Tibial artery (tissue), 4 donors: ENCODE data around the gene EMILIN1.
A peak's percentile ranks its signal among the peaks of the same experiment; 100 is the strongest.
"Not testable (repeated sequence)": the region's sequence is repeated elsewhere in the genome, so short reads cannot be mapped to it uniquely, and the experiment has no call there.

Experiments
- DNase-seq, 2 donors: peaks; one replicate each; pipeline ENCODE4 v3.0.0-alpha.2; 2019
- H3K27ac ChIP-seq, 2 donors: fragments of 200-600 bp; sonication (generic) in 1 of 2; 1 replicate in 1 of 2; 2 replicates in 1 of 2; pipeline ENCODE4 v1.5.1; 2018 to 2019; ENCODE audit warnings: mild to moderate bottlenecking in 1 of 2
- H3K27me3 ChIP-seq, 2 donors: fragments of 200-600 bp; sonication (generic) in 1 of 2; one replicate each; pipeline versions ENCODE4 v1.5.1 to v1.6.0; 2016 to 2019
- H3K36me3 ChIP-seq, 3 donors: fragments of 200-600 bp; sonication (generic) in 2 of 3; one replicate each; pipeline ENCODE4 v1.5.1; 2016 to 2019; ENCODE audit warnings: mild to moderate bottlenecking in 2 of 3
- H3K4me1 ChIP-seq, 4 donors: fragments of 200-600 bp; sonication (generic) in 2 of 4; 1 replicate in 3 of 4; 2 replicates in 1 of 4; pipeline ENCODE4 v1.5.1; 2016 to 2019
- H3K4me3 ChIP-seq, 2 donors: fragments of 200-600 bp; sonication (generic) in 1 of 2; 1 replicate in 1 of 2; 2 replicates in 1 of 2; pipeline ENCODE4 v1.5.1; 2018 to 2019; ENCODE audit warnings: mild to moderate bottlenecking in 2 of 2
- H3K9me3 ChIP-seq, 3 donors: fragments of 200-600 bp; sonication (generic) in 1 of 3; one replicate each; pipeline ENCODE4 v1.5.1; 2016 to 2019
- intact Hi-C: fragments of 100-400 bp; cut with DNase I; formaldehyde crosslinking; loops from one replicate; pipeline ENCODE4 v1.15.0; 2023; ENCODE audit warnings: low total_unique reads
- TF ChIP-seq, protein P1 (sequence below), 2 experiments: fragments of 200-600 bp in 1 of 2; fragments of 450-650 bp in 1 of 2; IDR thresholded peaks; one replicate each; pipeline ENCODE4 v1.5.1; 2017 to 2019; ENCODE audit warnings: antibody characterized with exemption in 2 of 2, mild to moderate bottlenecking in 1 of 2, moderate library complexity in 1 of 2

Gene EMILIN1

GRCh38 chr2:27109083-27109482, 30.7 kb downstream of the EMILIN1 start:
- Histone ChIP-seq H3K4me3 (no peak overlapping the region), H3K9me3 (no peaks in the 10 kb centered on the region), H3K27ac (no peak overlapping the region), H3K4me1 (no peaks in the 10 kb centered on the region), H3K27me3 (peaks cover 0 to 22% of the 10 kb centered on the region in 2 donors), H3K36me3 (no peaks in the 10 kb centered on the region)
- DNase-seq = no peak
- TF ChIP-seq, protein P1, sequence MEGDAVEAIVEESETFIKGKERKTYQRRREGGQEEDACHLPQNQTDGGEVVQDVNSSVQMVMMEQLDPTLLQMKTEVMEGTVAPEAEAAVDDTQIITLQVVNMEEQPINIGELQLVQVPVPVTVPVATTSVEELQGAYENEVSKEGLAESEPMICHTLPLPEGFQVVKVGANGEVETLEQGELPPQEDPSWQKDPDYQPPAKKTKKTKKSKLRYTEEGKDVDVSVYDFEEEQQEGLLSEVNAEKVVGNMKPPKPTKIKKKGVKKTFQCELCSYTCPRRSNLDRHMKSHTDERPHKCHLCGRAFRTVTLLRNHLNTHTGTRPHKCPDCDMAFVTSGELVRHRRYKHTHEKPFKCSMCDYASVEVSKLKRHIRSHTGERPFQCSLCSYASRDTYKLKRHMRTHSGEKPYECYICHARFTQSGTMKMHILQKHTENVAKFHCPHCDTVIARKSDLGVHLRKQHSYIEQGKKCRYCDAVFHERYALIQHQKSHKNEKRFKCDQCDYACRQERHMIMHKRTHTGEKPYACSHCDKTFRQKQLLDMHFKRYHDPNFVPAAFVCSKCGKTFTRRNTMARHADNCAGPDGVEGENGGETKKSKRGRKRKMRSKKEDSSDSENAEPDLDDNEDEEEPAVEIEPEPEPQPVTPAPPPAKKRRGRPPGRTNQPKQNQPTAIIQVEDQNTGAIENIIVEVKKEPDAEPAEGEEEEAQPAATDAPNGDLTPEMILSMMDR (IDR thresholded peaks at IDR 0.05) = no peak
- intact Hi-C loops = no loop called here

DNA sequence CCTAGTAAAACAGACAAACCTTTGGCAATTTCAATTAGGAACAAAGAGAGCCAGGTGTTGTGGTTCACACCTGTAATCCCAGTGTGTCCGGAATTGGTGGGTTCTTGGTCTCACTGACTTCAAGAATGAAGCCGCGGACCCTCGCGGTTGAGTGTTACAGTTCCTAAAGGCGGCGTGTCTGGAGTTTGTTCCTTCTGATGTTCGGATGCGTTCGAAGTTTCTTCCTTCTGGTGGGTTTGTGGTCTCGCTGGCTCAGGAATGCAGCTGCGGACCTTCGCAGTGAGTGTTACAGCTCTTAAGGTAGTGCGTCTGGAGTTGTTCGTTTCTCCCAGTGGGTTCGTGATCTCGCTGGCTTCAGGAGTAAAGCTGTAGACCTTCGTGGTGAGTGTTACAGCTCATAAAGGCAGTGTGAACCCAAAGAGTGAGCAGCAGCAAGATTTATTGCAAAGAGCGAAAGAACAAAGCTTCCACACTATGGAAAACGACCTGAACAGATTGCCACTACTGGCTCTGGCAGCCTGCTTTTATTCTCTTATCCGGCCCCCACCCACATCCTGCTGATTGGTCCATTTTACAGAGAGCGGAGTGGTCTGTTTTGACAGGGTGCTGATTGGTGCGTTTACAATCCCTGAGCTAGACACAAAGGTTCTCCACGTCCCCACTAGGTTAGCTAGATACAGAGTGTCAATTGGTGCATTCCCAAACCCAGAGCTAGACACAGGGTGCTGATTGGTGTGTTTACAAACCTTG, 32.4 kb downstream of the EMILIN1 start:
- H3K36me3 ChIP-seq, H3K4me3 ChIP-seq, intact Hi-C loops, H3K9me3 ChIP-seq, DNase-seq, H3K4me1 ChIP-seq, H3K27ac ChIP-seq: not testable (repeated sequence)
- peaks cover 0 to 10% of the 10 kb centered on the region in 2 donors for H3K27me3 ChIP-seq

GRCh38 chr2:27111392-27112078, 33.1 kb downstream of the EMILIN1 start:
- intact Hi-C loops, H3K9me3 ChIP-seq, DNase-seq, H3K36me3 ChIP-seq, H3K27me3 ChIP-seq, H3K27ac ChIP-seq, H3K4me3 ChIP-seq, H3K4me1 ChIP-seq: not testable (repeated sequence)

DNA sequence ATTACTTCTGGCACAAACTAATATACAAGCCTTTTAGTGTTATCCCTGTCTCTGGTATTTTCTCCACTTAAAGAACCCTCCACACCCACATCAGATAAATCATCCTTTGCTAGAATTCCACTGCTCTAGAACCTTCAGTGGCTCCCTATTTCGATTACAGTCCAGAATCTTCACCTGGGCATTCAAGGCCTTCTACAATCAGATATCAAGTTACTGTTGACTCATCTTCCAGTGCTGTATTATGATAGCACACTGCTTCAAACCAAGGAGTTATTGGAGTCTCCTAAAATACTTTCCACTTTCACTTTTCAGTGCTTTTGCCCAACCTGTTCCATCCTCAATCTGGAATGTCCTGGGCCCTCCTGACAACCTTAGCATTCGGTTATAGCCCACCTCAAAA, 37.1 kb downstream of the EMILIN1 start:
- peaks cover 0 to 14% (median 11%) of the 10 kb centered on the region in 4 donors for H3K4me1 ChIP-seq
- no peaks in the 10 kb centered on the region for H3K36me3 ChIP-seq
- H3K27ac ChIP-seq = no peak overlapping the region
- H3K27me3 ChIP-seq = peaks cover 0 to 34% of the 10 kb centered on the region in 2 donors
- no peak overlapping the region for H3K4me3 ChIP-seq
- intact Hi-C loops = no loop called here
- TF ChIP-seq, protein P1 (IDR thresholded peaks at IDR 0.05) = no peak
- H3K9me3 ChIP-seq = no peaks in the 10 kb centered on the region
- no peak for DNase-seq

DNA sequence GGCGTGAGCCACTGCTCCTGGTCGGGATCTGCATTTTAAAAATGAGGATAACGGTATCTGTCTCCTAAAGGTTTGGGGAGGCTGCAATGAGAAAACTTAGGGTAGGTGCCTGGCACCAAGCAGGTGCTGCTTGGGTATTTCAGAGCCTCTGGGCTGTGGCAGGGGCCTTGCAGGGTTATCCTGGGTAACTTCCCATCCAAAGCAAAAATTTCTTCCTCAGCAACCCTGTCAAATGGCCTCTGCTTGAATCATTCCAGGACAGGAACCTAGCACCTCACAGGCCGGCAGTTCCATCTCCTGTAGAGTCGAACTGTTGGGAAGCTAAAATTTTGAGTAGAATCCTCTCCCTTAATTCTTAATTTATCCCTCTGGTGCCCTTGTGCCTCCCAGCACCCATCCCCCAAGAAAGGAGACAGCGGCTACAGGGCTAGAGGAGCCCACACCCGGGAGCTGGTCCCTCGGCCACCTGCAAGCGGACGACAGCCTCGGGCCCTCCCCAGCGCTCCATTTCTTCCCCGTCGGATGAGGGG, 39.6 kb downstream of the EMILIN1 start:
- TF ChIP-seq, protein P1 (IDR thresholded peaks at IDR 0.05) = no peak
- intact Hi-C loops = no loop called here
- peak overlapping the region; percentile 33 to 52 for H3K4me3 ChIP-seq

GRCh38 chr2:27118525-27119329, 40.3 kb downstream of the EMILIN1 start, which contains the start of gene CGREF1:
CGREF1 (minus strand) TSS chr2:27119128; CDS start chr2:27104366, 14,762 bp downstream.
- TF ChIP-seq, protein P1 (IDR thresholded peaks at IDR 0.05) = no peak
- H3K4me3 ChIP-seq = peak within 1 kb of the TSS; percentile 33 to 52
- H3K27me3 ChIP-seq = peaks cover 0 to 34% of the 10 kb centered on the region in 2 donors
- H3K4me1 ChIP-seq = peaks cover 0 to 21% (median 13%) of the 10 kb centered on the region in 4 donors
- H3K36me3 ChIP-seq = no peaks in the 10 kb centered on the region
- H3K9me3 ChIP-seq = no peaks in the 10 kb centered on the region
- DNase-seq = no peak
- H3K27ac ChIP-seq = no peak within 1 kb of the TSS
- intact Hi-C loops = no loop called here

More for the DNA sequence above, 39.6 kb downstream of the EMILIN1 start:
- H3K4me1 ChIP-seq = peaks cover 0 to 15% (median 11%) of the 10 kb centered on the region in 4 donors
- no peaks in the 10 kb centered on the region for H3K36me3 ChIP-seq
- H3K27ac ChIP-seq = no peak overlapping the region
- H3K9me3 ChIP-seq = no peaks in the 10 kb centered on the region
- H3K27me3 ChIP-seq = peaks cover 0 to 34% of the 10 kb centered on the region in 2 donors
- DNase-seq = no peak

- peaks cover 0 to 34% of the 10 kb centered on the region in 2 donors for H3K27me3 ChIP-seq
- intact Hi-C loops, H3K36me3 ChIP-seq, H3K27ac ChIP-seq, DNase-seq, H3K9me3 ChIP-seq: not testable (repeated sequence)
- H3K4me3 ChIP-seq = peak overlapping the region; percentile 33 to 52
- H3K4me1 ChIP-seq = peaks cover 0 to 24% (median 15%) of the 10 kb centered on the region in 4 donors
Measured at GRCh38 chr2:27119330-27119670, 40.9 kb downstream of the EMILIN1 start.
